GM12891 (cell line): ENCODE data around the gene TAF5.

Experiments used
- PAX5 ChIP-seq: IDR thresholded peaks from 2 replicates; pipeline ENCODE4 v1.6.1; 2011; ENCODE audit warnings: low read length, moderate library complexity, mild to moderate bottlenecking; ENCODE audit not compliant: insufficient read depth, severe bottlenecking
- POLR2A ChIP-seq: IDR thresholded peaks from 2 replicates; pipeline ENCODE4 v1.6.1; 2011; ENCODE audit warnings: low read depth, low read length, control low read depth
- POLR2AphosphoS5 ChIP-seq: IDR thresholded peaks from 2 replicates; pipeline ENCODE4 v1.6.1; 2011; ENCODE audit warnings: low read depth, low read length, control low read depth
- POU2F2 ChIP-seq: IDR thresholded peaks from 2 replicates; pipeline ENCODE4 v1.6.1; 2011; ENCODE audit warnings: low read depth, mild to moderate bottlenecking, control low read depth, low read length, moderate library complexity
- SPI1 ChIP-seq: IDR thresholded peaks from 2 replicates; pipeline ENCODE4 v1.6.1; 2011; ENCODE audit warnings: low read depth, low read length, control low read depth
- TAF1 ChIP-seq: IDR thresholded peaks from 2 replicates; pipeline ENCODE4 v1.6.1; 2011; ENCODE audit warnings: low read depth, low read length, control low read depth

DNA sequence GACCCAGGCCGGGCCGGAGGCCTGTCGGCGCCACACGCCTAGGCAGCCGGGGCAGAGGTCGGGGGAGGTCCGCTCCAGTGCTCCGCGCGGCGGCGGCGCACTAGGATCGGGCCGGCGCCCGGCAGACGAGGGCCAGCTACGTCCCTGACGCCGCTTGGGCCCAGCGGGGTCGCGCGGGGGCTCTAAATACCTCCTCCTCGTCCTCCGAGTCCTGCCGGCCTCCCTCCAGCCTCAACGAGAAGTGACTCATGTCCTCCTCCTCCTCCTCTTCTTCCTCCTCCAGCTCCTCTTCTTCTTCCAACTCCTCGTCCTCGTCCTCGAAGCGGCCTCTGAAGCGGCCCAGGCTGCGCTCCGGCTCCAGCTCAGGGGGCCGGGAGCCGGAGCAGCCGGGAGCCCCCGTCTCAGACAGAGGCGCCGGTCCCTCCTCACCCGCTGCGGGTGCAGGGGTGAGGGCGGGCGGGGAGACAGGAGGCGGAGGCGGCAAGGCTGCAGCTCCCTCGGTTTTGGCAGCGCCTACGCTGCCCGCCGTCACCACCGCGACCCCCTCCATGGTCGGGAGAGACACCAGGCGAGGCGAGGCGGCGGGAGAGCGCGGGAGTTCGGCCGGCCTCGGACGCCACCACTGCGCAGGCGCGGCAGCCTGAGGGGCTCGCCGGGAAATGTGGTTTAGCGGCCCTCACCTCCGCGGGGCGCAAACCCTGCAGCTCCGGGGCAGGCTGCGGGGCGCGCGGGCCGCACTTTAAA, 17.1 kb upstream of the TAF5 start, which contains the start of gene PCGF6:
- TF ChIP-seq POLR2A, result no peak
- TF ChIP-seq POLR2AphosphoS5, result no peak
- no peak; the same call in 1 of the 2 replicates for TF ChIP-seq TAF1
- no peak for TF ChIP-seq SPI1
- no peak for TF ChIP-seq PAX5
- no peak for TF ChIP-seq POU2F2
